HG02970 (cell line): ENCODE results near the gene PRR23E.

Experiments used
- ATAC-seq: cut with Tn5 transposase; IDR thresholded peaks from one replicate; pipeline ENCODE4 v1.9.1; 2021; ENCODE audit warnings: mild to moderate bottlenecking, moderate library complexity, moderate number of reproducible peaks; ENCODE audit not compliant: unreplicated experiment, low FRiP score

PRR23E gene

GRCh38 chr3:127192576-127193232, at the start of gene PRR23E:
TSS of gene PRR23E (plus strand) at chr3:127193131. CDS start at chr3:127196686, 3,555 bp downstream.
- no peak for ATAC-seq

GRCh38 chr3:127143172-127143571, 49.8 kb upstream of the PRR23E start:
- no peak for ATAC-seq

GRCh38 chr3:127144631-127145030, 48.3 kb upstream of the PRR23E start:
- ATAC-seq, result no peak

GRCh38 chr3:127145266-127145665, 47.7 kb upstream of the PRR23E start:
- no peak for ATAC-seq

- ATAC-seq, result no peak
Measured at GRCh38 chr3:127147291-127147885, 45.5 kb upstream of the PRR23E start.

- no peak for ATAC-seq
Measured at GRCh38 chr3:127149621-127150310, 43.2 kb upstream of the PRR23E start.

GRCh38 chr3:127150513-127151250, 42.2 kb upstream of the PRR23E start:
- ATAC-seq, result no peak

GRCh38 chr3:127151251-127151564, 41.7 kb upstream of the PRR23E start:
- no peak for ATAC-seq

- no peak for ATAC-seq
Measured at GRCh38 chr3:127151992-127152650, 40.8 kb upstream of the PRR23E start.

GRCh38 chr3:127152684-127153505, 40.0 kb upstream of the PRR23E start:
- ATAC-seq, result no peak

GRCh38 chr3:127153506-127153815, 39.5 kb upstream of the PRR23E start:
- no peak for ATAC-seq

- ATAC-seq, result no peak
Measured at GRCh38 chr3:127156338-127157050, 36.4 kb upstream of the PRR23E start.

- no peak for ATAC-seq
Measured at GRCh38 chr3:127157171-127157828, 35.6 kb upstream of the PRR23E start.

- no peak for ATAC-seq
Measured at GRCh38 chr3:127158614-127159229, 34.2 kb upstream of the PRR23E start.

GRCh38 chr3:127159543-127159942, 33.4 kb upstream of the PRR23E start:
- no peak for ATAC-seq

GRCh38 chr3:127161236-127161635, 31.7 kb upstream of the PRR23E start:
- ATAC-seq, result no peak

- no peak for ATAC-seq
Measured at GRCh38 chr3:127161973-127162579, 30.9 kb upstream of the PRR23E start.
